Measurements from ENCODE around the gene NCOR2.

DNA sequence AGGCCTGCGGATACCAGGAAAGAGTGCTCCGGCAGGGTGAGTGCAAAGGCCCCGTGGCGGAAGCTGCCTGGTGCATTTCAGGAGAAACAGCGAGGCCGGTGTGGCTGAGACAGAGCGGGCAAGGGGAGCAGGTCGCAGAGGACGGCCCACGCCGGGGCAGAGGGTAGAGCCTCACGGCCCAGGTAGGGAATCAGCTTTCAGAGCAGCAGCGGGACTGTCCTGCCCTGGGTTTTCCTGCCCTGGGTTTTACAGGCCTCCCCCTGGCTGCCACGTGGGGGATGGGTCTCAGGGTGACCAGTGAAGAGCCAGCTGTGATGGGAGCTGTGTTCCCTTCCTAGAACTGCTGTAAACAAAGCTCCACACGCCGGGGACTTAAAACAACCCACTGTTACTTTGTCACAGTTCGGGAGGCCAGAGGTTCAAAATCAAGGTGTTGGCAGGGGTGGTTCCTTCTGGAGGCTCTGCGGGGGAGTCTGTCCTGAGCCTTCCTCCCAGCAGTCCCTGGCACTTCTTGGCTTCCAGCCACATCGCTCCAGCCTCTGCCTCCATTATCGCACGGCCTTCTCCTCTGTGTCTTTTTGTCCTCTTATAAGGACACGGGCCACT is 10.4 kb downstream of the NCOR2 start:
- TF ChIP-seq, protein P1, sequence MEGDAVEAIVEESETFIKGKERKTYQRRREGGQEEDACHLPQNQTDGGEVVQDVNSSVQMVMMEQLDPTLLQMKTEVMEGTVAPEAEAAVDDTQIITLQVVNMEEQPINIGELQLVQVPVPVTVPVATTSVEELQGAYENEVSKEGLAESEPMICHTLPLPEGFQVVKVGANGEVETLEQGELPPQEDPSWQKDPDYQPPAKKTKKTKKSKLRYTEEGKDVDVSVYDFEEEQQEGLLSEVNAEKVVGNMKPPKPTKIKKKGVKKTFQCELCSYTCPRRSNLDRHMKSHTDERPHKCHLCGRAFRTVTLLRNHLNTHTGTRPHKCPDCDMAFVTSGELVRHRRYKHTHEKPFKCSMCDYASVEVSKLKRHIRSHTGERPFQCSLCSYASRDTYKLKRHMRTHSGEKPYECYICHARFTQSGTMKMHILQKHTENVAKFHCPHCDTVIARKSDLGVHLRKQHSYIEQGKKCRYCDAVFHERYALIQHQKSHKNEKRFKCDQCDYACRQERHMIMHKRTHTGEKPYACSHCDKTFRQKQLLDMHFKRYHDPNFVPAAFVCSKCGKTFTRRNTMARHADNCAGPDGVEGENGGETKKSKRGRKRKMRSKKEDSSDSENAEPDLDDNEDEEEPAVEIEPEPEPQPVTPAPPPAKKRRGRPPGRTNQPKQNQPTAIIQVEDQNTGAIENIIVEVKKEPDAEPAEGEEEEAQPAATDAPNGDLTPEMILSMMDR (IDR thresholded peaks at IDR 0.05; ENCODE audit: low read depth, low read length) = no peak
- TF ChIP-seq, protein P2, sequence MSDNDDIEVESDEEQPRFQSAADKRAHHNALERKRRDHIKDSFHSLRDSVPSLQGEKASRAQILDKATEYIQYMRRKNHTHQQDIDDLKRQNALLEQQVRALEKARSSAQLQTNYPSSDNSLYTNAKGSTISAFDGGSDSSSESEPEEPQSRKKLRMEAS (IDR thresholded peaks at IDR 0.05; ENCODE audit: low read depth, low read length) = no peak
- no peak for TF ChIP-seq POLR2A (IDR thresholded peaks at IDR 0.05; ENCODE audit: extremely low read depth, insufficient read length)

Measured in NB4 (cell line).